Prostate gland (tissue), 2 donors: ENCODE data around the gene BNIP5. TPM values are rescaled to one million over a fixed set of nuclear protein-coding genes. Genes with fewer than 3 reads are reported as not detected.

Experiments used
- DNase-seq: peaks from one replicate; pipeline ENCODE4 v3.0.0-alpha.2; 2019; ENCODE audit warnings: low spot score
- H3K27ac ChIP-seq, 2 donors: fragments of 200-600 bp; sonication (generic); 2 replicates each; pipeline ENCODE4 v1.5.1; 2017 to 2019
- H3K27me3 ChIP-seq: fragments of 200-600 bp; sonication (generic); replicated peaks from 2 replicates; pipeline ENCODE4 v1.5.1; 2019; ENCODE audit not compliant: insufficient read depth
- H3K36me3 ChIP-seq, 2 donors: fragments of 200-600 bp; sonication (generic); 1 replicate in 1 of 2; 2 replicates in 1 of 2; pipeline versions ENCODE4 v1.5.1 to v1.8.1; 2017 to 2019
- H3K4me1 ChIP-seq: fragments of 200-600 bp; sonication (generic); replicated peaks from 2 replicates; pipeline ENCODE4 v1.5.1; 2019
- H3K4me3 ChIP-seq, 2 donors: fragments of 200-600 bp; sonication (generic); 2 replicates each; pipeline ENCODE4 v1.5.1; 2017 to 2019
- H3K9me3 ChIP-seq: fragments of 200-600 bp; sonication (generic); 2 replicates; pipeline ENCODE4 v1.5.1; 2017
- POLR2A ChIP-seq: fragments of 450-650 bp; IDR thresholded peaks from one replicate; pipeline ENCODE4 v1.6.1; 2016; ENCODE audit warnings: antibody characterized with exemption, mild to moderate bottlenecking
- POLR2AphosphoS5 ChIP-seq: sonication (generic); formaldehyde crosslinking; IDR thresholded peaks from one replicate; pipeline ENCODE4 v1.6.1; 2017; ENCODE audit warnings: antibody characterized with exemption
- WGBS: methylation state at CpG from one replicate; pipeline ENCODE4 v1.1.5; 2018; 5-methylcytosine and 5-hydroxymethylcytosine counted together
- intact Hi-C: fragments of 100-400 bp; cut with DNase I; formaldehyde crosslinking; loops from one replicate; pipeline ENCODE4 v1.14.2; 2022
- total RNA-seq, 2 donors: library from RNA; depleted of rRNA; stranded (reverse); fragments of >200 nt; gene quantifications; one replicate each; pipeline ENCODE4 v1.1.0, GENCODE V29; 2016
- TF ChIP-seq, protein P1 (sequence below), 4 experiments: fragments of 200-600 bp in 2 of 4; fragments of 450-650 bp in 2 of 4; sonication (generic) in 2 of 4; IDR thresholded peaks; 1 replicate in 3 of 4; 2 replicates in 1 of 4; pipeline ENCODE4 v1.5.1; 2016 to 2019; ENCODE audit warnings: antibody characterized with exemption in 4 of 4, mild to moderate bottlenecking in 2 of 4, moderate library complexity in 2 of 4

Gene BNIP5
- total RNA-seq, 2 donors from 2014 or later = 0.34 TPM; not detected in 1

DNA sequence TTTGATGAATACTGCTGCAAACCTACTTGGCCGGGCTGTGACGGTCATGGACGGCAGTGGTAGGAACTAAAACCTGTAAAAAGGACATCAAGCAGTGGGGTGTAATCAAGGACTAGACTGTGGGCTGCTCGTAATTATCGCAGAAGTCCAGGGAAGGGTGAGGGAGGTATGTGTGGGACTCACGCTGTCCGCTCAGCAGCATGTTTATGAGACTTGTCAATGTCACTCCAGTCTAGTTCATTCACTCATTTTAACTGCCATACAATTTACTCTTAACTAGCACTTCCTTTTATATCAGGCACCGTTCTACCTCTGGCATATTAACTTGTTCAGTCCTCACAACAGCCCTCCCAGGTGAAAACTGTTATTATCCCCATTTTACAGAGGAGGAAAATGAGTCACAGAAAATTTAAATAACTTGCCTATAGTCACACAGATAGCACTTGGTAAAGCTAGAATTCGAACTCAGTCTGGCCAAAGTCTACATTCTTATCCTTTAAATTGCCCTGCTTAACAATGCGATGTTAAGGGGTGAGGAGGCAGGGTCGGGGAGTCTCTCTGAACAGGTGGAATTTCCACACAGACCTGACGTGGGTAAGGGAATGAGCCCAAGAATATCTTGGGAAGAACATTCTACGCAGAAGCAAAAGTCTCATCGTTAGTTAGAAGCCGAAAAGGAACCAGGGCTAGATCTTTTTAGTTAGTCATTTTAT lies 62.7 kb downstream of the BNIP5 start:
- no peak for DNase-seq
- Histone ChIP-seq H3K27me3 (no peaks in the 10 kb centered on the region), H3K9me3 (no peaks in the 10 kb centered on the region), H3K4me1 (no peaks in the 10 kb centered on the region), H3K4me3 (no peak overlapping the region), H3K27ac (no peak overlapping the region), H3K36me3 (no peaks in the 10 kb centered on the region)
- WGBS = 63% methylated on average over 15 of the region's 15 CpGs
- intact Hi-C loops = no loop called here
- no peak for TF ChIP-seq POLR2A
- TF ChIP-seq, protein P1, sequence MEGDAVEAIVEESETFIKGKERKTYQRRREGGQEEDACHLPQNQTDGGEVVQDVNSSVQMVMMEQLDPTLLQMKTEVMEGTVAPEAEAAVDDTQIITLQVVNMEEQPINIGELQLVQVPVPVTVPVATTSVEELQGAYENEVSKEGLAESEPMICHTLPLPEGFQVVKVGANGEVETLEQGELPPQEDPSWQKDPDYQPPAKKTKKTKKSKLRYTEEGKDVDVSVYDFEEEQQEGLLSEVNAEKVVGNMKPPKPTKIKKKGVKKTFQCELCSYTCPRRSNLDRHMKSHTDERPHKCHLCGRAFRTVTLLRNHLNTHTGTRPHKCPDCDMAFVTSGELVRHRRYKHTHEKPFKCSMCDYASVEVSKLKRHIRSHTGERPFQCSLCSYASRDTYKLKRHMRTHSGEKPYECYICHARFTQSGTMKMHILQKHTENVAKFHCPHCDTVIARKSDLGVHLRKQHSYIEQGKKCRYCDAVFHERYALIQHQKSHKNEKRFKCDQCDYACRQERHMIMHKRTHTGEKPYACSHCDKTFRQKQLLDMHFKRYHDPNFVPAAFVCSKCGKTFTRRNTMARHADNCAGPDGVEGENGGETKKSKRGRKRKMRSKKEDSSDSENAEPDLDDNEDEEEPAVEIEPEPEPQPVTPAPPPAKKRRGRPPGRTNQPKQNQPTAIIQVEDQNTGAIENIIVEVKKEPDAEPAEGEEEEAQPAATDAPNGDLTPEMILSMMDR (IDR thresholded peaks at IDR 0.05) = no peak
- no peak for TF ChIP-seq POLR2AphosphoS5

DNA sequence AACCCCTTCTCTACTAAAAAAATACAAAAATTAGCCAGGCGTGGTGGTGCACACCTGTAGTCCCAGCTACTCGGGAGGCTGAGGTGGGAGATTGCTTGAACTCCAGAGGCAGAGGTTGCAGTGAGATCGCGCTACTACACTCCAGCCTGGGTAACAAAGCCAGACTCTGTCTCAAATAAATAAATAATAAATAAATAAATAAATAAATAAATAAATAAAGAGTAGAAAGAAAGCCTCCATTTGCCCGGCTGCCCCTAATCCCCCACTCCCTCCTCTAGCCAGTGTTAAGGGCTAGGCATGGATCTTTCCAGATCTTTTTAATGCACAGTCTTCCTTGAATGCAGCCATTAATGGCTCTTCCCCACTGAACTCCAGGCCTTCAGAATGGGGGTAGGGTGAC lies 63.6 kb downstream of the BNIP5 start:
- no peaks in the 10 kb centered on the region for H3K36me3 ChIP-seq
- intact Hi-C loops = no loop called here
- H3K4me1 ChIP-seq = no peaks in the 10 kb centered on the region
- no peak overlapping the region for H3K27ac ChIP-seq
- H3K9me3 ChIP-seq = no peaks in the 10 kb centered on the region
- H3K27me3 ChIP-seq = no peaks in the 10 kb centered on the region
- TF ChIP-seq POLR2A = no peak
- TF ChIP-seq, protein P1 (IDR thresholded peaks at IDR 0.05) = no peak
- H3K4me3 ChIP-seq = no peak overlapping the region
- DNase-seq = no peak
- WGBS = 97% methylated on average over 5 of the region's 5 CpGs

DNA sequence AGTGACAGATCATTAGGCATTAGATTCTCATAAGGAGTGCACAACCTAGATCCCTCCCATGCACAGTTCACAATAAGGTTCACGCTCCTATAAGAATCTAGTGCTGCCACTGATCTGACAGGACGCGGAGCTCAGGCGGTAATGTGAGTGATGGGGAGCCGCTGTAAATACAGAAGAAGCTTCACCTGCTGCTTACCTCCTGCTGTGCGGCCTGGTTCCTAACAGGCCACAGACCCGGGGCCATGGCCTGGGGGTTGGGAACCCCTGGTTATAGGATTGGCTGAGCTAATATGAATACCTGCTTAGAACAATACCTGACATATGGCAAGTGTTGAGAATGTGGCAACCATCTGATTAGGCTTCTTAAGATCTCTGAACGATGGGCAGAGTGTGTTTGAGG lies 64.5 kb downstream of the BNIP5 start:
- TF ChIP-seq POLR2AphosphoS5 (no peak), POLR2A (no peak)
- TF ChIP-seq, protein P1 (IDR thresholded peaks at IDR 0.05) = no peak
- intact Hi-C loops = no loop called here
- H3K36me3 ChIP-seq = no peaks in the 10 kb centered on the region
- H3K9me3 ChIP-seq = no peaks in the 10 kb centered on the region
- DNase-seq = no peak
- no peak overlapping the region for H3K27ac ChIP-seq
- 88% methylated on average over 8 of the region's 8 CpGs for WGBS
- no peaks in the 10 kb centered on the region for H3K4me1 ChIP-seq
- H3K4me3 ChIP-seq = no peak overlapping the region
- H3K27me3 ChIP-seq = no peaks in the 10 kb centered on the region

DNA sequence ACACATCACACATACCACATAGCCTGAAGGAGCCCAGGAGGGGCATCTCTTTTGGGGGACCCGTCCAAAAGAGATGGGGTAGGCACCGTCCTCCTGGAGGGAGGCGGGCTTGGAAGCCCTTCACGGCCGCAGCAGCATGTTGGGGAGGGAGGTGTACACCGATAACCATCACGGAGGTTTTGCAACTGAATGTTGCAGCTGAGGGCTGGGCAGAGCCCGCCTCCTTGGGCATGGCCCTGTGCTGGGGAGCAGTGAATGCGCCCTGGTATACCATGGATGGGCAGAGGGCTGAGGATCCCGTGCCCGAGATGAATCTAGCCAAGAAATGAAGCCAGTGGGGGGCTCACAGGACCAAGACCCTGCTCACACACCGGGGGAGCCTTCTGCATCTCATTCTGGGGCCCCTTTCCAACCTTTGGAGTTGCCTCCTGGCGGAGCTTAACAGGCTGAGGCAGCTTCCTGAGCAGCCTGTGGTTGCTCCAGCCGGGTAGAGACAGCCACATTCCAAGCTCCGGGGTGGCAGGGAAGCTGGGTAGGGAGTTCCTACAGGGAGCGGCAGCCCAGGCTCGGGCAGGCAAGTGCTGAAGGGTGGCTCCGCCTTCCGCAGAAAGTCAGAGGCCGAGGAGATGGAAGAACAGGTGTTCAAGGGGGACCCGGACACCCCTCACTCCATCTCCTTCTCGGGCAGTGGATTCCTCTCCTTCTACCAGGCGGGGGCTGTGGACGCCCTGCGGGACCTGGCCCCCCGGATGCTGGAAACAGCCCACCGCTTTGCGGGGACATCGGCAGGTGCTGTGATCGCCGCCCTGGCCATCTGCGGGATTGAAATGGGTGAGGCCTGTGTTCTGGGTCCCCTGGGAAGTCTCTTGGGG lies 66.6 kb downstream of the BNIP5 start, which contains the start of gene PNPLA1:
Gene PNPLA1 (plus strand): TSS at position 227 of the 872 bp plus-strand sequence. CDS start 400 bp downstream, at position 627.
- TF ChIP-seq POLR2A (no peak), POLR2AphosphoS5 (no peak)
- TF ChIP-seq, protein P1 (IDR thresholded peaks at IDR 0.05) = no peak
- Histone ChIP-seq H3K9me3 (no peaks in the 10 kb centered on the region), H3K27ac (no peak within 1 kb of the TSS), H3K4me3 (no peak within 1 kb of the TSS), H3K36me3 (no peaks in the 10 kb centered on the region), H3K4me1 (no peaks in the 10 kb centered on the region), H3K27me3 (no peaks in the 10 kb centered on the region)
- intact Hi-C loops = no loop called here
- WGBS = 58% methylated on average over 29 of the region's 32 CpGs
- DNase-seq = no peak
